CD4-positive, alpha-beta T cell treated with Interleukin-4 for 1 hour (primary cell): ENCODE data around the gene ALAS1.
A peak's percentile ranks its signal among the peaks of the same experiment; 100 is the strongest.

ENCODE experiments used
- DNase-seq, 2 donors: peaks; one replicate each; pipeline ENCODE4 v3.0.0-alpha.2; 2020 to 2022

Gene ALAS1

GRCh38 chr3:52237657-52238172 lies 39.8 kb downstream of the ALAS1 start:
- peak in 1 of 2 donors; percentile 57 for DNase-seq

GRCh38 chr3:52238193-52238760 lies 40.3 kb downstream of the ALAS1 start:
- no peak for DNase-seq

GRCh38 chr3:52238761-52239701 lies 41.1 kb downstream of the ALAS1 start, which contains the start of gene TWF2:
Gene TWF2, minus strand, starts transcription at chr3:52239158. Its CDS starts 142 bp downstream, at chr3:52239016.
- DNase-seq = peak; percentile 84 to 86

GRCh38 chr3:52240059-52240885 lies 42.3 kb downstream of the ALAS1 start:
- peak; percentile 63 to 75 for DNase-seq

- peak in 1 of 2 donors; percentile 47 for DNase-seq
Measured at GRCh38 chr3:52240886-52241370, 43.0 kb downstream of the ALAS1 start.

GRCh38 chr3:52242039-52242438 lies 44.1 kb downstream of the ALAS1 start:
- no peak for DNase-seq

GRCh38 chr3:52243791-52244628 lies 46.0 kb downstream of the ALAS1 start:
- peak; percentile 38 to 70 for DNase-seq

GRCh38 chr3:52245322-52246263 lies 47.6 kb downstream of the ALAS1 start, which contains the start of gene PPM1M:
Gene PPM1M, plus strand, starts transcription at chr3:52245759. Its CDS starts 66 bp downstream, at chr3:52245825.
- peak; percentile 52 to 75 for DNase-seq

- no peak for DNase-seq
Measured at GRCh38 chr3:52246264-52246620, 48.3 kb downstream of the ALAS1 start.

GRCh38 chr3:52246728-52247408 lies 48.9 kb downstream of the ALAS1 start:
- peak; percentile 31 to 50 for DNase-seq

- peak in 1 of 2 donors; percentile 10 for DNase-seq
Measured at GRCh38 chr3:52247409-52248164, 49.6 kb downstream of the ALAS1 start.

GRCh38 chr3:52248165-52248541 lies 50.2 kb downstream of the ALAS1 start:
- DNase-seq = no peak

GRCh38 chr3:52248816-52249547 lies 51.0 kb downstream of the ALAS1 start:
- no peak for DNase-seq

- no peak for DNase-seq
Measured at GRCh38 chr3:52249683-52250082, 51.7 kb downstream of the ALAS1 start.

- DNase-seq = no peak
Measured at GRCh38 chr3:52250122-52250521, 52.2 kb downstream of the ALAS1 start.

GRCh38 chr3:52253314-52254304 lies 55.6 kb downstream of the ALAS1 start:
- peak; percentile 88 to 90 for DNase-seq

- no peak for DNase-seq
Measured at GRCh38 chr3:52254608-52255007, 56.6 kb downstream of the ALAS1 start.
